NCI-H2171 treated with DMSO at 0.1 percent for 48 hours (cell line): ENCODE measurements around the gene CLDN11.
A peak's percentile ranks its signal among the peaks of the same experiment; 100 is the strongest.

ENCODE experiments used
- DNase-seq: peaks from one replicate; lab custom pipeline; 2025; lab: John Stamatoyannopoulos, UW

The CLDN11 gene

DNA sequence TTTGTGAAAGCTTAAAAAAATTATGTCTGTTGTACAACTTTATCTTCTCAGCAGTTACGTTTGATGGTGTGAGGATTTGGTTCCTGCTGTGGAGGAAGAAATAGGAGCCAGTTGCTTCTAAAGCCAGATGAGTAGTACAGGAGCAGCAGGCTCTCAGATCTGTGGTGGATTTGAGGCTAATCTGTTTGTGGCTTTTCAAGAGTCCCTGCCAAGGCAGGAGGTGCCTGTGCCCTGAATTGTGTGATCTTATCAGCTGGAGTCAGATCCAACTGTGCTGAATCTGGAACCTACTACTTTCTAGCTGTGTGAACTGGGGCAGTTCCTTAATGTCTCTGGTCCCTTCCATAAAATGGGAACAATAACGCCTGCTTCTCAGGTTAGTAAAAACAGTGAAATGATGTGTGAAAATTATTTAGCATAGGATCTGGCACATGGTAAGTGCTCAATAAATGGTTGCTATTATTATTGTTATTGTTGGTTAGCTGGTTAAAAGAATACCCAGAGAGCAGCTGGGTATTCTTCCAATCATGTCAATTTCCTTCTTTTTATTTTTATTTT is 7.7 kb downstream of the CLDN11 start:
- no peak for DNase-seq

- DNase-seq: no peak
These were observed 9.4 kb downstream of the CLDN11 start for GRCh38 chr3:170428095-170428494.

GRCh38 chr3:170429050-170429449 is 10.4 kb downstream of the CLDN11 start:
- DNase-seq: no peak

DNA sequence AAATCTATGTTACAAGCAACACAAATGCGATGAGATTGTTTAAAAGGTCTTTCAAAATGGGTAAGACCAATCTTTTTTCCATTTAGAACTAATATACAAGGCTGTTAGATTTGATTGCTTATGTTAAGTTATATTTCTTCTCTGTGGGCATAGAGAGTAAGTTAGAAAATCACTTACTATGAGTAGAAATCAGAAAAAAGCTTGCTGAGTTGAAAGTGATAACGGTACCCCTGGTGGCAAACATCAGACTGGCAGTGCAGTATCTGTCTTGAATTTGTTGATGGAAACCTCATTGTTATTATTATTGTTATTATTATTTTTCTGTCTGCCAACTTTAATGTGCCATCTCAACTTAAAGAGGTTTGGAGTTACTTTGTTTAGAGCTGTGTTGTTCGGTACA is 12.4 kb downstream of the CLDN11 start:
- DNase-seq: no peak

DNA sequence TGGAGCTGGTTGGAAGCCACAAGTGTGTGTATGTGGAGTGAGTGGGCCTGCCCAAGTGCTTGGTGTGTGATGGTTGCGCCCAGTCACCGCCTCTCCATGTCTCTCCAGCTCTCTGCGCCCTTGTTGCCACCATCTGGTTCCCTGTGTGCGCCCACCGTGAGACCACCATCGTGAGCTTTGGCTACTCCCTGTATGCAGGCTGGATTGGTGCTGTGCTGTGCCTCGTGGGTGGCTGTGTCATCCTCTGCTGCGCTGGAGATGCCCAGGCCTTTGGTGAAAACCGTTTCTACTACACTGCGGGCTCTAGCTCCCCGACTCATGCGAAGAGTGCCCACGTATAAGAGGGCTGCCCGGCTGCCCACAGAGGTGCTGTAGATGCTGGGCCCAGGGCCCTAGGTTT is 13.7 kb downstream of the CLDN11 start:
- DNase-seq: no peak

DNA sequence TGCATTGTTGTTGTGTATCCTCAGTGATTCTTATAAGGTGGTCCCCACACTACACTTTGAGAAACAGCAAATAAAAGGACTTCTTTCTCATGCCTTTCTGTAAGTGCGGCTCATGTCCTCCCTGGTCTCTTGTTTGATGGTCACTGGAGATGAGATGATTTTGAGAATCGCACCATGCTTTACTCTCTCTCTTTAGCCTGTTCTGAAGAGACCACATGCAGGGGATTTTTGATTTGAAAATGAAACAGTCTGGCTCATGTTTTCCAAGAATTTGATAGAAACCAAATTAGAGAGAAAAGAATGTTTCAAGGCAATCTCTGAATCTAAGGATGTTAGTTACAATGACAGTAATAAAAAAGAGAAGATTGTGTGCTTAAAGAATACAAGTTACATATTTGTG is 18.0 kb downstream of the CLDN11 start:
- no peak for DNase-seq

- DNase-seq: no peak
These were observed 18.5 kb downstream of the CLDN11 start for GRCh38 chr3:170437176-170437575.

GRCh38 chr3:170437696-170438407 is 19.2 kb downstream of the CLDN11 start:
- DNase-seq: no peak

- no peak for DNase-seq
These were observed 20.2 kb downstream of the CLDN11 start for GRCh38 chr3:170438836-170439235.

GRCh38 chr3:170440344-170440743 is 21.7 kb downstream of the CLDN11 start:
- DNase-seq: no peak

DNA sequence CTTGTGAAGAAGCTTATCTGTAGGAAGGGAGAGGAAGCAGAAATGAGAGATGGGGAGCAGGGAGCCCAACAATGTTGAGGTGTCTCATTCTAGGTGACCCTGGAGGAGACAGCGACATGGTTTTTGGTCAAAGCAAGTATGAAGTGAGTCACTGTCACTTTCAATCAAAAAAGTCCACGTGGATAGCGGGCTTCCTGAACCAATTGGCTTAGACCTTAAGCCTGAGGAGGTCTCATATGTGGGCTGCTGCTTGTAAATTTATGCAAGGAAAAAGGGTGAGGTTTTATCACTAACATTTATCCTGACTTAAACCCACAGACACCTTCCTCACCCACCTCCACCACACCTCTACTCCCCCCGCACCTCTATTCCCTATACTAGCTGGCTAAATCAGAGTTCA is 22.7 kb downstream of the CLDN11 start:
- DNase-seq: no peak

DNA sequence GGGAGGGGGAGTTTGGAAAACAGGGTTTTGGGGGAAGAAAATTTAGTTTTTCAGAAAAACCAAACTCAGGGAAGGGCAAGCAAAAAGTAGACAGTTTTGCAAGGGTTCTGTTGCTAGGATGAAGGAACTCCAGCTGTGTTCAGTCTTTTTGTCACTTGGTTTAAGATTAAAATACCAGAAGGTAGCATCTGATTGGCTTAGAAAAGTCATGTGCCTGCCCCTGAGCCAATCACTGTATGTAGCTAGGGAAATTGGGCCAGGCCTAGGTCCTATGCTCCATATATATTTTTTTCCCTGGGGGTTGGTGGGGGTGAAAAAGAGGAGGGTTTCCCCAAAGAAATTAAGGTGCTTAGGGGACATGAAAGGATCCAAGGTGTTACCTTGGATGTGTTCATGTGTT is 24.3 kb downstream of the CLDN11 start:
- no peak for DNase-seq

GRCh38 chr3:170443457-170443856 is 24.8 kb downstream of the CLDN11 start:
- DNase-seq: no peak

GRCh38 chr3:170448584-170448983 is 29.9 kb downstream of the CLDN11 start:
- DNase-seq: no peak

DNA sequence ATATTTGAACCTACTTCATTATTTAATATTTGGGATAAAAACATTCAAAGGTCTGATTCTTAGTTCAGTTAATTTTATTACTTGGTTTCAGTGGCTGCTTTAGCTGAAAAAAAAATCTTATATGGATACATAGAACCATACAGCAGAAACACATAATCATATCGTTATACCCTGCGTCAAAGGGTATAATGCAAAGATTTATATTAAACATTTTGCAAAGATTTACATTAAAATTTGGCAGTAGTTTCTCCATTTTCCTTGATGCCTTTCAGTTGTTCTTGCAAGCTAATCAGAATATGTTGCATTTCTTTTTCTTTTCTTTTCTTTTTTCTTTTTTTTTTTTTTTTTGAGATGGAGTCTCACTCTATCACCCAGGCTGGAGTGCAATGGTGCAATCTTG is 31.4 kb downstream of the CLDN11 start:
- no peak for DNase-seq

DNA sequence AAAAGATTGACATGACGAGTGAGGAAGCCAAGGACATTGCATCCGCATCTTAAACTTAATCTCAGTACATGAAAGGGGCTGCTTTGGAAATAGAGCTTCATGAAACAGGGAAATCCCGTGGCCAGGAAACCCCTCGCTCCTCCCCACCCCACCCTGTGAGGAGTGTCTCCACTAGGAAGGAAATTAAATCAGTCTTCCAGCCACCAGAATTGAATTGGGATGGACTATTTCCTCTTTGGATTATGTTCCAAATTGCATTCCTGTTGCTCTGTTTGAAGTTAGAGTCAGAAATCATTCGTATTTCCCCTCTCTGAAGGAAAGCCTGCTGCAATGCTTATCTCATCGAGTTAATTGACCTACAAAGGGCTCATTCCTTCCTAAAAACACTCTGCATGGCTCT is 35.8 kb downstream of the CLDN11 start:
- DNase-seq: no peak

DNA sequence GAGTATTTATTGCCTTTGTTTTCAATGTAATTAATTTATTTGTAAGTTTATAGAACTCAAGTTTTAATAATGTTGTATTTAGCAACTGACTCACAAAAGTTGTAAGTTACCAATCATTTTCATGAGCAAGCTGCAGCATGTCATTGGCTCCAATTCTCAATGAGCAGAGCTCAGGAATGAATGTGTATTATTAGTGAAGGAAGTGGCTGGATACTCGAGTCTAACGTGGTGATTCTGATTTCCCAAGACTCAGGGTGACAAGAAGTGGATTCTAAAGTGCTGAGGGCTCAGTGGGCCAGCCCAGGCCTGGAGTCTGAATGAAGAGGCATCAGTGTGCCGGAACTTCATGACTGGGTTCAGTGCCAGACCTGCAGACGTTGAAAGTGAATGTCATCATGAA is 39.6 kb downstream of the CLDN11 start:
- no peak for DNase-seq

GRCh38 chr3:170463011-170463410 is 44.3 kb downstream of the CLDN11 start:
- no peak for DNase-seq

DNA sequence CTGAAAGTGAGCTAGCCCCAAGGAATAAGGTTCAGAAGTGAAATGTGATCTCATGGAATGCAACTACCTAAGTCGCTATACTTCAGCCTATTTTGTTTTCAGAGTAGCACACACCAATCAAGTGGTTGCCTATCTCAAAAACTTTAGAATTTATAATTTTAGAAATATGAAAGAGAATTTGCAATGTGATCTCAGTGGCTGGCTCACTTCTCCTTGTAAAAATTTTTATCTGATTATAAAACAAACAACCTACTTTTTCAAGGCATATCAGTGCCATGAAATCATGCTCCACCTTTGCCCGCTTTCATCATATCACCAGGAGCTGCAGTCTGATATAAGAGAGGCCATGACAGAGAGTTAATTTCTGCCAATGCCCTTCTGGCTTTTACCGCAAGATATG is 47.3 kb downstream of the CLDN11 start:
- DNase-seq: no peak

DNA sequence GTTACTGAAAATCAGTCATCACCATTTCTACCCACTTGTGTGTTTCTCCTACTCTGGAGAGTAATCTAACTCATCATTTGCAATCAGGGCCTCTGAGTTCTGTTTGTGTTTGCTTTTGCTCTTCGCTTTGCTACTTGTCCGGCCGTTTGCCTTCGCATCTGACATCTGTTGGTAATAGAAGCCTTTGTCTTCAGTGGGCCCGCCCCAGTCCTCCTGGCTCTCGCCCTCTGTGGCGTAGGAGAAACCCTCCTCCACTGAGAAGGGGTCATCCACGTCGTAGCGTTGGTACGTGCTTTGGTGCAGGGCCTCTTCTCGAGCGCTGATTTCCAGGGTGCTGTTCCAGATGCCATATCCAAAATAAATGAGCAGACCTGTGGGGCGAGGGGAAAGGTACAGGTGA is 48.3 kb downstream of the CLDN11 start:
- peak; percentile 88 for DNase-seq

- peak; percentile 85 for DNase-seq
These were observed 49.0 kb downstream of the CLDN11 start for GRCh38 chr3:170467571-170468147.

DNA sequence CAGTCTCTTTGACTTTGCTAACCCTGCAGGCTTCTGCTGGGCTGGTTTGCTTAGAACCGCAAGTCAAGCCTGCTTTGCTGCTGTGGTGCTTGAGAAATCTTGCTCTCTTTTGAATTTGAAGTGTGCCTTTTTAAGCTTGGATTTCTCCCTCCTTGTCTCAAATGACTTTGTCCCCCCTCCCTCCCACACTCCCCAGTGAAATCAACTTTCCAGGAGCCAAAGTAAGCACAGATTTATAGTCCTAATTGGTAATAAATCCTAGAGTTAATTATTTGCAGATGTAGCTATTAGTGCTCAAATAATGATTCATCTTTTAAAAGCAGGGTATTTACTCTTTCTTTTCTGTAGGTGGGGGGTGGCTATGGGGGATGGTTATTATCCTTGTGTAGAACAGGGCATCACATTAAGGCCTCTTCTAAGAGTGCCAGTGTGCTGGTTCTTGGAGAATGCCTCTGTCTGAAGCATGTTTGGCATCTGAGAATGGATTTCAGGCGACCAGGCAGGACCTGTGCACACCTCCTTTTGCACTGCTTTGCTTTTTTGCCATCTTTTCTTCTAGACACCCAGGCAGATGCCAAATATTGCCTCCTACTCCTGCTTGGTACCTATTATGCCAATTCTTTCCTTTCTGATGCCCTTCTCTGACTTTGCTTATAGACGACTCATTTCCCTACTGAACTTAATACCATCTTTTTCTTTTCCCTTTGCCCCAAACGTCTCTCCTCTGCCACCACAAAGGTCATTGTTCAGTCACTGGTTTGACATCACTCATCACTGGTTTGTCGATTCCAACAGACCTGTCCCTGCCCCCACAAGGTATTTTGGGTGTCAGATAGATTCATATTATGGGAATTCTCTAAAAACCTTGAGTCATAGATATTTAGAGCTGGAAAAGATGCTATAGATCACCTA is 50.7 kb downstream of the CLDN11 start:
- DNase-seq: peak; percentile 47
